ENCODE data around the gene CES5A. TPM values are rescaled to one million over a fixed set of nuclear protein-coding genes. Genes with fewer than 3 reads are reported as not detected.
"Not testable (repeated sequence)": the region's sequence is repeated elsewhere in the genome, so short reads cannot be mapped to it uniquely, and the experiment has no call there.

The CES5A gene
- total and polyA plus RNA-seq, 11 donors: 0.10 to 0.51 (median 0.20) TPM; not detected in 8

- H3K9me3 ChIP-seq: no peaks in the 10 kb centered on the region
- H3K27me3 ChIP-seq: no peaks in the 10 kb centered on the region
- H3K4me1 ChIP-seq: peaks cover 0 to 23% (median 0%) of the 10 kb centered on the region in 12 donors
- DNase-seq (peak in 4 of 5 donors; percentile 39 to 88 (median 62)), ATAC-seq (peak; percentile 69 to 90 (median 77))
- H3K27ac ChIP-seq: peak within 1 kb of the TSS in 8 of 12 donors; percentile 12 to 70 (median 44)
- intact Hi-C loops (cut with DNase I): loop anchor here in 2 of 10 donors (2.0 to 5.0 kb wide), 2 partner anchors 71 to 72 kb away; no protein-coding TSS in a partner anchor
- H3K36me3 ChIP-seq: no peaks in the 10 kb centered on the region
- peak within 1 kb of the TSS in 9 of 12 donors; percentile 15 to 46 (median 36) for H3K4me3 ChIP-seq
- WGBS, 4 donors: 49 to 74% (median 58%) methylated on average over 28 to 30 of the region's 30 CpGs
- TF ChIP-seq CTCF (IDR thresholded peaks at IDR 0.05): no peak
- TF ChIP-seq POLR2A (IDR thresholded peaks at IDR 0.05): no peak
Measured at GRCh38 chr16:55832773-55833691, 42.1 kb downstream of the CES5A start, which contains the start of gene CES1. Gene CES1, minus strand, starts transcription at chr16:55833096. Its CDS starts 41 bp downstream, at chr16:55833055.

GRCh38 chr16:55832425-55832772, 42.8 kb downstream of the CES5A start:
- ATAC-seq (peak in 1 of 4 donors; percentile 4), DNase-seq (peak in 1 of 5 donors; percentile 31)
- no peak for TF ChIP-seq CTCF (IDR thresholded peaks at IDR 0.05)
- TF ChIP-seq POLR2A (IDR thresholded peaks at IDR 0.05): no peak
- H3K4me1 ChIP-seq: peaks cover 0 to 23% (median 0%) of the 10 kb centered on the region in 12 donors
- no peaks in the 10 kb centered on the region for H3K36me3 ChIP-seq
- 82 to 95% (median 84%) methylated on average over 13 to 17 of the region's 17 CpGs for WGBS, 4 donors
- H3K27me3 ChIP-seq: no peaks in the 10 kb centered on the region
- H3K9me3 ChIP-seq: no peaks in the 10 kb centered on the region
- intact Hi-C loops (cut with DNase I): loop anchor here in 2 of 10 donors (2.0 to 5.0 kb wide), 2 partner anchors 70 to 72 kb away; no protein-coding TSS in a partner anchor
- H3K27ac ChIP-seq: peak overlapping the region in 7 of 12 donors; percentile 12 to 70 (median 48)
- peak overlapping the region in 9 of 12 donors; percentile 15 to 46 (median 36) for H3K4me3 ChIP-seq

- no peaks in the 10 kb centered on the region for H3K9me3 ChIP-seq
- peaks cover 0 to 14% (median 0%) of the 10 kb centered on the region in 12 donors for H3K4me1 ChIP-seq
- no peaks in the 10 kb centered on the region for H3K27me3 ChIP-seq
- intact Hi-C loops (cut with DNase I): loop anchor here in 3 of 10 donors (2.0 to 5.0 kb wide), 2 partner anchors 68 to 70 kb away; no protein-coding TSS in a partner anchor
- H3K36me3 ChIP-seq: no peaks in the 10 kb centered on the region
- ATAC-seq: no peak
- WGBS, 4 donors: 78 to 87% (median 84%) methylated on average over 6 of the region's 6 CpGs
- no peak for DNase-seq
- TF ChIP-seq POLR2A (IDR thresholded peaks at IDR 0.05) (no peak), CTCF (IDR thresholded peaks at IDR 0.05) (no peak)
- H3K4me3 ChIP-seq: no peak overlapping the region
- no peak overlapping the region for H3K27ac ChIP-seq
Measured at GRCh38 chr16:55830658-55831294, 44.4 kb downstream of the CES5A start.

GRCh38 chr16:55829232-55829631, 45.9 kb downstream of the CES5A start:
- not testable (repeated sequence) for ATAC-seq, H3K4me3 ChIP-seq, H3K27me3 ChIP-seq, H3K27ac ChIP-seq, H3K9me3 ChIP-seq, H3K36me3 ChIP-seq, DNase-seq
- peaks cover 0 to 14% (median 0%) of the 10 kb centered on the region in 12 donors for H3K4me1 ChIP-seq
- WGBS, 4 donors: 87 to 92% (median 89%) methylated on average over 3 of the region's 3 CpGs
- intact Hi-C loops (cut with DNase I): loop anchor here in 1 of 10 donors (10.0 kb wide), 1 partner anchor 94 kb away; no protein-coding TSS in a partner anchor

Data from heart left ventricle (tissue), 16 donors.